Measurements from ENCODE around the gene AFF4. TPM values are rescaled to one million over a fixed set of nuclear protein-coding genes. Genes with fewer than 3 reads are reported as not detected.

The AFF4 gene
- total RNA-seq, 1 experiment from 2014 or later = 38.6 TPM

DNA sequence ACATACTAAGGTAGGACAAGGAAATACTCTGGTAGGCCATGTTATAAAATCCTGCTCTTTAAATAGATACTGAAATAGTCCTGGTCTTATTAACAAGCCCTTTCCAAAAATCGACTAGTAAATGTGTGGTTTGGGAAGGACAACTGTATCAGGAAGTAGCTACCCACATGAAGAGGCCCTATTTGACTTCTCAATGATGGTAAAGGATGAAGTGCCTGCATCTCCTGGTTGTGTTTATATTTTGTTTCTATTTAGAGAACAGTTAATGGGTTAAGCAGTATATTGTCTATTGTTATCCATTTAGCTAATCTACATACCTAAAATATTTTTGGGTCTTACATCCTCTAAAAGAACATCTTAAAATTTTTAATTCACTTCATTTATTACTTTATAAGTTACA is 109.6 kb downstream of the AFF4 start:
- Histone ChIP-seq H3K79me2 (ENCODE audit: insufficient read depth, low read length) (no peaks in the 10 kb centered on the region), H3K4me2 (ENCODE audit: low read length) (no peak overlapping the region), H3K27me3 (ENCODE audit: insufficient read depth, low read length) (no peaks in the 10 kb centered on the region), H2AFZ (ENCODE audit: low read depth, low read length, poor library complexity, severe bottlenecking) (no peak overlapping the region), H3K27ac (ENCODE audit: low read depth, low read length) (no peak overlapping the region), H3K4me3 (replicated peaks in 1 of 2; ENCODE audit: low read depth in 1 of 2, low read length in 2 of 2) (no peak overlapping the region), H3K9me3 (ENCODE audit: control insufficient read depth in 1 of 2, insufficient read depth in 1 of 2, low read depth in 1 of 2, low read length in 2 of 2) (no peaks in the 10 kb centered on the region), H3K9me2 (ENCODE audit: insufficient read depth) (no peaks in the 10 kb centered on the region), H3K4me1 (ENCODE audit: control insufficient read depth in 1 of 2, insufficient read depth in 2 of 2, low read length in 2 of 2) (no peaks in the 10 kb centered on the region), H3K9ac (ENCODE audit: low read length) (no peak overlapping the region), H4K20me1 (ENCODE audit: insufficient read depth) (no peaks in the 10 kb centered on the region), H3K36me3 (ENCODE audit: control insufficient read depth in 1 of 2, insufficient read depth in 2 of 2, low read length in 2 of 2) (no peaks in the 10 kb centered on the region)
- BruUV-seq (replicated peaks) = no TSS peak
- intact Hi-C loops (cut with micrococcal nuclease) = no loop called here
- DNase-seq (ENCODE audit: low read depth, low spot score) (no peak), ATAC-seq (no peak)
- TF ChIP-seq YY1 (IDR thresholded peaks at IDR 0.05; ENCODE audit: extremely low read depth, insufficient replicate concordance, low read depth, low read length) (no peak), TCF7L2 (IDR thresholded peaks at IDR 0.05; ENCODE audit: borderline replicate concordance, extremely low read depth, insufficient read depth, insufficient read length) (no peak), ZNF274 (IDR thresholded peaks at IDR 0.05; ENCODE audit: low read depth, low read length) (no peak), JUND (IDR thresholded peaks at IDR 0.05) (no peak), POLR2AphosphoS5 (IDR thresholded peaks at IDR 0.05; ENCODE audit: low read depth, low read length) (no peak), ELF1 (IDR thresholded peaks at IDR 0.05; ENCODE audit: borderline replicate concordance, low read depth) (no peak), EGR1 (IDR thresholded peaks at IDR 0.05; ENCODE audit: low read depth) (no peak), CEBPB (IDR thresholded peaks at IDR 0.05; ENCODE audit: low read depth) (no peak), POLR2A (IDR thresholded peaks at IDR 0.05; ENCODE audit: borderline replicate concordance, extremely low read depth, insufficient read depth, insufficient read length) (no peak), SIN3A (IDR thresholded peaks at IDR 0.05; ENCODE audit: low read depth) (no peak), EZH2 (IDR thresholded peaks at IDR 0.05) (no peak), SP1 (IDR thresholded peaks at IDR 0.05; ENCODE audit: low read depth) (no peak), SRF (IDR thresholded peaks at IDR 0.05; ENCODE audit: low read depth) (no peak), CBX3 (IDR thresholded peaks at IDR 0.05; ENCODE audit: low read depth) (no peak), RAD21 (IDR thresholded peaks at IDR 0.05; ENCODE audit: low read depth) (no peak)
- TF ChIP-seq, protein P1, sequence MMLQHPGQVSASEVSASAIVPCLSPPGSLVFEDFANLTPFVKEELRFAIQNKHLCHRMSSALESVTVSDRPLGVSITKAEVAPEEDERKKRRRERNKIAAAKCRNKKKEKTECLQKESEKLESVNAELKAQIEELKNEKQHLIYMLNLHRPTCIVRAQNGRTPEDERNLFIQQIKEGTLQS (IDR thresholded peaks at IDR 0.05) = no peak
- TF ChIP-seq, protein P2, sequence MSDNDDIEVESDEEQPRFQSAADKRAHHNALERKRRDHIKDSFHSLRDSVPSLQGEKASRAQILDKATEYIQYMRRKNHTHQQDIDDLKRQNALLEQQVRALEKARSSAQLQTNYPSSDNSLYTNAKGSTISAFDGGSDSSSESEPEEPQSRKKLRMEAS (IDR thresholded peaks at IDR 0.05) = no peak
- TF ChIP-seq, protein P3, sequence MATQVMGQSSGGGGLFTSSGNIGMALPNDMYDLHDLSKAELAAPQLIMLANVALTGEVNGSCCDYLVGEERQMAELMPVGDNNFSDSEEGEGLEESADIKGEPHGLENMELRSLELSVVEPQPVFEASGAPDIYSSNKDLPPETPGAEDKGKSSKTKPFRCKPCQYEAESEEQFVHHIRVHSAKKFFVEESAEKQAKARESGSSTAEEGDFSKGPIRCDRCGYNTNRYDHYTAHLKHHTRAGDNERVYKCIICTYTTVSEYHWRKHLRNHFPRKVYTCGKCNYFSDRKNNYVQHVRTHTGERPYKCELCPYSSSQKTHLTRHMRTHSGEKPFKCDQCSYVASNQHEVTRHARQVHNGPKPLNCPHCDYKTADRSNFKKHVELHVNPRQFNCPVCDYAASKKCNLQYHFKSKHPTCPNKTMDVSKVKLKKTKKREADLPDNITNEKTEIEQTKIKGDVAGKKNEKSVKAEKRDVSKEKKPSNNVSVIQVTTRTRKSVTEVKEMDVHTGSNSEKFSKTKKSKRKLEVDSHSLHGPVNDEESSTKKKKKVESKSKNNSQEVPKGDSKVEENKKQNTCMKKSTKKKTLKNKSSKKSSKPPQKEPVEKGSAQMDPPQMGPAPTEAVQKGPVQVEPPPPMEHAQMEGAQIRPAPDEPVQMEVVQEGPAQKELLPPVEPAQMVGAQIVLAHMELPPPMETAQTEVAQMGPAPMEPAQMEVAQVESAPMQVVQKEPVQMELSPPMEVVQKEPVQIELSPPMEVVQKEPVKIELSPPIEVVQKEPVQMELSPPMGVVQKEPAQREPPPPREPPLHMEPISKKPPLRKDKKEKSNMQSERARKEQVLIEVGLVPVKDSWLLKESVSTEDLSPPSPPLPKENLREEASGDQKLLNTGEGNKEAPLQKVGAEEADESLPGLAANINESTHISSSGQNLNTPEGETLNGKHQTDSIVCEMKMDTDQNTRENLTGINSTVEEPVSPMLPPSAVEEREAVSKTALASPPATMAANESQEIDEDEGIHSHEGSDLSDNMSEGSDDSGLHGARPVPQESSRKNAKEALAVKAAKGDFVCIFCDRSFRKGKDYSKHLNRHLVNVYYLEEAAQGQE (IDR thresholded peaks at IDR 0.05; ENCODE audit: low read depth) = no peak
- TF ChIP-seq, protein P4, sequence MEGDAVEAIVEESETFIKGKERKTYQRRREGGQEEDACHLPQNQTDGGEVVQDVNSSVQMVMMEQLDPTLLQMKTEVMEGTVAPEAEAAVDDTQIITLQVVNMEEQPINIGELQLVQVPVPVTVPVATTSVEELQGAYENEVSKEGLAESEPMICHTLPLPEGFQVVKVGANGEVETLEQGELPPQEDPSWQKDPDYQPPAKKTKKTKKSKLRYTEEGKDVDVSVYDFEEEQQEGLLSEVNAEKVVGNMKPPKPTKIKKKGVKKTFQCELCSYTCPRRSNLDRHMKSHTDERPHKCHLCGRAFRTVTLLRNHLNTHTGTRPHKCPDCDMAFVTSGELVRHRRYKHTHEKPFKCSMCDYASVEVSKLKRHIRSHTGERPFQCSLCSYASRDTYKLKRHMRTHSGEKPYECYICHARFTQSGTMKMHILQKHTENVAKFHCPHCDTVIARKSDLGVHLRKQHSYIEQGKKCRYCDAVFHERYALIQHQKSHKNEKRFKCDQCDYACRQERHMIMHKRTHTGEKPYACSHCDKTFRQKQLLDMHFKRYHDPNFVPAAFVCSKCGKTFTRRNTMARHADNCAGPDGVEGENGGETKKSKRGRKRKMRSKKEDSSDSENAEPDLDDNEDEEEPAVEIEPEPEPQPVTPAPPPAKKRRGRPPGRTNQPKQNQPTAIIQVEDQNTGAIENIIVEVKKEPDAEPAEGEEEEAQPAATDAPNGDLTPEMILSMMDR (IDR thresholded peaks at IDR 0.05 in 2 of 3, conservative IDR thresholded peaks at IDR 0.05 in 1 of 3; ENCODE audit: borderline replicate concordance in 1 of 3, insufficient read depth in 1 of 3, low read depth in 2 of 3, low read length in 2 of 3) = no peak
- TF ChIP-seq, protein P5, sequence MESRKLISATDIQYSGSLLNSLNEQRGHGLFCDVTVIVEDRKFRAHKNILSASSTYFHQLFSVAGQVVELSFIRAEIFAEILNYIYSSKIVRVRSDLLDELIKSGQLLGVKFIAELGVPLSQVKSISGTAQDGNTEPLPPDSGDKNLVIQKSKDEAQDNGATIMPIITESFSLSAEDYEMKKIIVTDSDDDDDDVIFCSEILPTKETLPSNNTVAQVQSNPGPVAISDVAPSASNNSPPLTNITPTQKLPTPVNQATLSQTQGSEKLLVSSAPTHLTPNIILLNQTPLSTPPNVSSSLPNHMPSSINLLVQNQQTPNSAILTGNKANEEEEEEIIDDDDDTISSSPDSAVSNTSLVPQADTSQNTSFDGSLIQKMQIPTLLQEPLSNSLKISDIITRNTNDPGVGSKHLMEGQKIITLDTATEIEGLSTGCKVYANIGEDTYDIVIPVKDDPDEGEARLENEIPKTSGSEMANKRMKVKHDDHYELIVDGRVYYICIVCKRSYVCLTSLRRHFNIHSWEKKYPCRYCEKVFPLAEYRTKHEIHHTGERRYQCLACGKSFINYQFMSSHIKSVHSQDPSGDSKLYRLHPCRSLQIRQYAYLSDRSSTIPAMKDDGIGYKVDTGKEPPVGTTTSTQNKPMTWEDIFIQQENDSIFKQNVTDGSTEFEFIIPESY (IDR thresholded peaks at IDR 0.05; ENCODE audit: extremely low read depth, insufficient replicate concordance, low read length) = no peak
- RAD21 ChIA-PET (ENCODE audit: low non-redundant PET in 1 of 2, low total read pairs in 2 of 2, uncharacterized antibody in 2 of 2, unreplicated experiment in 2 of 2) = no interaction called here
- CTCF ChIA-PET = interaction anchor here (1.1 kb wide), 1 partner anchor 11 kb away, joined by 3 read pairs; no protein-coding TSS in a partner anchor
- POLR2A ChIA-PET = interaction anchor here (1.3 kb wide), 1 partner anchor 11 kb away, joined by 4 read pairs; no protein-coding TSS in a partner anchor
